Ectodermal cell (in vitro differentiated cells): ENCODE measurements around the gene FBXO21.
"Not testable (repeated sequence)": the region's sequence is repeated elsewhere in the genome, so short reads cannot be mapped to it uniquely, and the experiment has no call there.

ENCODE experiments used
- H3K27ac ChIP-seq: 2 replicates; pipeline ENCODE4 v1.7.0; 2013; ENCODE audit warnings: mild to moderate bottlenecking, low read depth, low read length; ENCODE audit not compliant: insufficient read depth, poor library complexity, severe bottlenecking
- H3K27me3 ChIP-seq: 2 replicates; pipeline ENCODE4 v1.7.0; 2013; ENCODE audit warnings: mild to moderate bottlenecking, low read length; ENCODE audit not compliant: insufficient read depth, control insufficient read depth, poor library complexity, severe bottlenecking
- H3K36me3 ChIP-seq: one replicate; pipeline ENCODE4 v1.7.0; 2013; ENCODE audit warnings: low read length; ENCODE audit not compliant: control insufficient read depth, insufficient read depth
- H3K4me1 ChIP-seq: one replicate; pipeline ENCODE4 v1.7.0; 2013; ENCODE audit warnings: low read length; ENCODE audit not compliant: control insufficient read depth, insufficient read depth
- H3K4me3 ChIP-seq: 2 replicates; pipeline ENCODE4 v1.7.0; 2013; ENCODE audit warnings: low read depth, low read length, control low read depth; ENCODE audit not compliant: insufficient read depth
- H3K9me3 ChIP-seq: 2 replicates; pipeline ENCODE4 v1.7.0; 2013; ENCODE audit warnings: mild to moderate bottlenecking, low read length, moderate library complexity; ENCODE audit not compliant: control insufficient read depth
- WGBS, 2 experiments: methylation state at CpG; one replicate each; pipeline ENCODE4 v1.1.7; 2013; ENCODE audit warnings: missing lambda C conversion rate in 2 of 2; 5-methylcytosine and 5-hydroxymethylcytosine counted together

Gene FBXO21

GRCh38 chr12:117098361-117099217 lies 91.7 kb downstream of the FBXO21 start:
- Histone ChIP-seq H3K4me1 (peaks cover 4% of the 10 kb centered on the region), H3K36me3 (no peaks in the 10 kb centered on the region), H3K9me3 (no peaks in the 10 kb centered on the region), H3K4me3 (peak overlapping the region; percentile 64), H3K27ac (no peak overlapping the region), H3K27me3 (peaks cover 33% of the 10 kb centered on the region)
- 3% methylated on average over 85 of the region's 85 CpGs for WGBS, 2 experiments

GRCh38 chr12:117098024-117098360 lies 92.3 kb downstream of the FBXO21 start:
- H3K36me3 ChIP-seq: no peaks in the 10 kb centered on the region
- H3K27ac ChIP-seq: no peak overlapping the region
- peaks cover 4% of the 10 kb centered on the region for H3K4me1 ChIP-seq
- H3K4me3 ChIP-seq: peak overlapping the region; percentile 64
- H3K9me3 ChIP-seq: no peaks in the 10 kb centered on the region
- H3K27me3 ChIP-seq: peaks cover 33% of the 10 kb centered on the region
- 48 to 56% methylated on average over 3 of the region's 3 CpGs for WGBS, 2 experiments

- H3K4me1 ChIP-seq: peaks cover 2% of the 10 kb centered on the region
- no peak overlapping the region for H3K4me3 ChIP-seq
- 54% methylated on average over 8 of the region's 8 CpGs for WGBS, 2 experiments
- H3K36me3 ChIP-seq: no peaks in the 10 kb centered on the region
- H3K9me3 ChIP-seq: no peaks in the 10 kb centered on the region
- H3K27ac ChIP-seq: no peak overlapping the region
- H3K27me3 ChIP-seq: peaks cover 33% of the 10 kb centered on the region
Observed at GRCh38 chr12:117097159-117097558, 93.1 kb downstream of the FBXO21 start.

- H3K4me3 ChIP-seq: no peak overlapping the region
- peaks cover 4% of the 10 kb centered on the region for H3K4me1 ChIP-seq
- H3K27me3 ChIP-seq: peaks cover 33% of the 10 kb centered on the region
- no peak overlapping the region for H3K27ac ChIP-seq
- H3K36me3 ChIP-seq: no peaks in the 10 kb centered on the region
- 79 to 81% methylated on average over 11 of the region's 11 CpGs for WGBS, 2 experiments
- H3K9me3 ChIP-seq: no peaks in the 10 kb centered on the region
Observed at GRCh38 chr12:117096501-117097042, 93.7 kb downstream of the FBXO21 start.

GRCh38 chr12:117095191-117095590 lies 95.1 kb downstream of the FBXO21 start:
- not testable (repeated sequence) for H3K27ac ChIP-seq, H3K4me3 ChIP-seq, H3K36me3 ChIP-seq, H3K9me3 ChIP-seq
- 95 to 99% methylated on average over 10 of the region's 10 CpGs for WGBS, 2 experiments
- H3K4me1 ChIP-seq: peaks cover 14% of the 10 kb centered on the region
- H3K27me3 ChIP-seq: peaks cover 33% of the 10 kb centered on the region

GRCh38 chr12:117093918-117094630 lies 96.2 kb downstream of the FBXO21 start:
- no peak overlapping the region for H3K27ac ChIP-seq
- H3K4me3 ChIP-seq: no peak overlapping the region
- H3K9me3 ChIP-seq: no peaks in the 10 kb centered on the region
- H3K4me1 ChIP-seq: peaks cover 14% of the 10 kb centered on the region
- 90 to 95% methylated on average over 18 of the region's 18 CpGs for WGBS, 2 experiments
- H3K36me3 ChIP-seq: no peaks in the 10 kb centered on the region
- H3K27me3 ChIP-seq: peaks cover 26% of the 10 kb centered on the region

GRCh38 chr12:117093431-117093830 lies 96.8 kb downstream of the FBXO21 start:
- Histone ChIP-seq H3K27ac (no peak overlapping the region), H3K4me3 (no peak overlapping the region), H3K36me3 (no peaks in the 10 kb centered on the region), H3K9me3 (peaks cover 5% of the 10 kb centered on the region), H3K4me1 (peaks cover 14% of the 10 kb centered on the region), H3K27me3 (peaks cover 20% of the 10 kb centered on the region)
- 95 to 97% methylated on average over 11 of the region's 11 CpGs for WGBS, 2 experiments

- H3K27ac ChIP-seq: no peak overlapping the region
- no peaks in the 10 kb centered on the region for H3K36me3 ChIP-seq
- WGBS, 2 experiments: 91 to 92% methylated on average over 7 of the region's 7 CpGs
- H3K4me3 ChIP-seq: no peak overlapping the region
- H3K27me3 ChIP-seq: peaks cover 14% of the 10 kb centered on the region
- peaks cover 5% of the 10 kb centered on the region for H3K9me3 ChIP-seq
- peaks cover 14% of the 10 kb centered on the region for H3K4me1 ChIP-seq
Observed at GRCh38 chr12:117092886-117093285, 97.4 kb downstream of the FBXO21 start.

GRCh38 chr12:117092511-117092780 lies 97.8 kb downstream of the FBXO21 start:
- Histone ChIP-seq H3K9me3 (peaks cover 5% of the 10 kb centered on the region), H3K4me3 (no peak overlapping the region), H3K36me3 (no peaks in the 10 kb centered on the region), H3K4me1 (peaks cover 14% of the 10 kb centered on the region), H3K27ac (no peak overlapping the region), H3K27me3 (peaks cover 10% of the 10 kb centered on the region)
- WGBS, 2 experiments: 75 to 85% methylated on average over 2 of the region's 2 CpGs
